Mesenchymal stem cell (in vitro differentiated cells and primary cell): ENCODE results near the gene LYSMD4.
A peak's percentile ranks its signal among the peaks of the same experiment; 100 is the strongest.

ENCODE experiments used
- DNase-seq: peaks from one replicate; pipeline ENCODE4 v3.0.0-alpha.2; 2013
- H2AFZ ChIP-seq: one replicate; pipeline ENCODE4 v1.6.1; 2013; ENCODE audit warnings: low read depth, mild to moderate bottlenecking, control low read depth, inconsistent platforms, low read length, moderate library complexity
- H2AK5ac ChIP-seq: 2 replicates; pipeline ENCODE4 v1.6.1; 2013; ENCODE audit warnings: low read length, moderate library complexity, mild to moderate bottlenecking, inconsistent platforms; ENCODE audit not compliant: severe bottlenecking
- H2BK120ac ChIP-seq: one replicate; pipeline ENCODE4 v1.6.1; 2013; ENCODE audit warnings: low read depth, mild to moderate bottlenecking, inconsistent platforms, low read length, moderate library complexity
- H2BK12ac ChIP-seq, 2 experiments: one replicate each; pipeline ENCODE4 v1.6.1; 2013; ENCODE audit warnings: inconsistent platforms in 2 of 2, low read length in 2 of 2, mild to moderate bottlenecking in 2 of 2, moderate library complexity in 2 of 2, control low read depth in 1 of 2
- H2BK15ac ChIP-seq: one replicate; pipeline ENCODE4 v1.6.1; 2013; ENCODE audit warnings: mild to moderate bottlenecking, low read depth, inconsistent platforms; ENCODE audit not compliant: poor library complexity, severe bottlenecking
- H2BK5ac ChIP-seq: 2 replicates; pipeline ENCODE4 v1.6.1; 2013; ENCODE audit warnings: low read depth, mild to moderate bottlenecking, low read length, control low read depth, inconsistent platforms; ENCODE audit not compliant: poor library complexity, severe bottlenecking
- H3K14ac ChIP-seq, 2 experiments: one replicate each; pipeline ENCODE4 v1.6.1; 2013; ENCODE audit warnings: inconsistent platforms in 2 of 2, low read length in 2 of 2, control low read depth in 1 of 2, mild to moderate bottlenecking in 1 of 2, moderate library complexity in 1 of 2
- H3K18ac ChIP-seq, 2 experiments: one replicate each; pipeline ENCODE4 v1.6.1; 2013; ENCODE audit warnings: inconsistent platforms in 2 of 2, low read length in 2 of 2, control low read depth in 1 of 2, low read depth in 1 of 2, mild to moderate bottlenecking in 1 of 2
- H3K23ac ChIP-seq, 2 experiments: one replicate each; pipeline ENCODE4 v1.6.1; 2013; ENCODE audit warnings: inconsistent platforms in 2 of 2, low read length in 2 of 2, mild to moderate bottlenecking in 2 of 2, moderate library complexity in 2 of 2, control low read depth in 1 of 2
- H3K27ac ChIP-seq: 2 replicates; pipeline ENCODE4 v1.5.1; 2013; ENCODE audit warnings: mild to moderate bottlenecking, moderate library complexity, low read length, control low read depth, inconsistent platforms; ENCODE audit not compliant: poor library complexity, severe bottlenecking
- H3K27me3 ChIP-seq, 2 experiments: 2 replicates each; pipeline versions ENCODE4 v1.6.1 to v1.7.0; 2013; ENCODE audit warnings: low read length in 2 of 2, mild to moderate bottlenecking in 2 of 2, moderate library complexity in 2 of 2, control low read depth in 1 of 2, inconsistent platforms in 1 of 2; ENCODE audit not compliant: control insufficient read depth in 1 of 2, insufficient read depth in 1 of 2
- H3K36me3 ChIP-seq, 2 experiments: 2 replicates each; pipeline versions ENCODE4 v1.6.1 to v1.7.0; 2013; ENCODE audit warnings: low read length in 2 of 2, control low read depth in 1 of 2, inconsistent platforms in 1 of 2, low read depth in 1 of 2, mild to moderate bottlenecking in 1 of 2; ENCODE audit not compliant: insufficient read depth in 2 of 2, control insufficient read depth in 1 of 2
- H3K4ac ChIP-seq, 2 experiments: one replicate each; pipeline ENCODE4 v1.6.1; 2013; ENCODE audit warnings: inconsistent platforms in 2 of 2, low read length in 2 of 2, mild to moderate bottlenecking in 2 of 2, moderate library complexity in 2 of 2, control low read depth in 1 of 2, low read depth in 1 of 2
- H3K4me1 ChIP-seq: 2 replicates; pipeline ENCODE4 v1.6.1; 2013; ENCODE audit warnings: low read depth, low read length, control low read depth; ENCODE audit not compliant: control insufficient read depth, insufficient read depth
- H3K4me2 ChIP-seq: 2 replicates; pipeline ENCODE4 v1.6.1; 2013; ENCODE audit warnings: low read length, mild to moderate bottlenecking, inconsistent platforms; ENCODE audit not compliant: poor library complexity, severe bottlenecking
- H3K4me3 ChIP-seq, 2 experiments: 2 replicates each; pipeline versions ENCODE4 v1.5.1 to v1.7.0; 2013; ENCODE audit warnings: low read length in 2 of 2, mild to moderate bottlenecking in 2 of 2, control low read depth in 1 of 2, low read depth in 1 of 2; ENCODE audit not compliant: insufficient read depth in 1 of 2
- H3K79me1 ChIP-seq: replicated peaks from 2 replicates; pipeline ENCODE4 v1.6.1; 2013; ENCODE audit warnings: mild to moderate bottlenecking, control low read depth, low read length, inconsistent platforms; ENCODE audit not compliant: poor library complexity, severe bottlenecking
- H3K9ac ChIP-seq: 2 replicates; pipeline ENCODE4 v1.7.0; 2013; ENCODE audit warnings: mild to moderate bottlenecking, low read length, moderate library complexity
- H3K9me3 ChIP-seq: 2 replicates; pipeline ENCODE4 v1.7.0; 2013; ENCODE audit warnings: mild to moderate bottlenecking, low read length; ENCODE audit not compliant: control insufficient read depth
- H4K8ac ChIP-seq: one replicate; pipeline ENCODE4 v1.6.1; 2013; ENCODE audit warnings: inconsistent platforms, mild to moderate bottlenecking, low read length, moderate library complexity
- H4K91ac ChIP-seq: one replicate; pipeline ENCODE4 v1.6.1; 2013; ENCODE audit warnings: mild to moderate bottlenecking, low read length, inconsistent platforms
- WGBS: methylation state at CpG from one replicate; pipeline ENCODE4 v1.1.7; 2013; ENCODE audit warnings: mixed read lengths; 5-methylcytosine and 5-hydroxymethylcytosine counted together

Gene LYSMD4

DNA sequence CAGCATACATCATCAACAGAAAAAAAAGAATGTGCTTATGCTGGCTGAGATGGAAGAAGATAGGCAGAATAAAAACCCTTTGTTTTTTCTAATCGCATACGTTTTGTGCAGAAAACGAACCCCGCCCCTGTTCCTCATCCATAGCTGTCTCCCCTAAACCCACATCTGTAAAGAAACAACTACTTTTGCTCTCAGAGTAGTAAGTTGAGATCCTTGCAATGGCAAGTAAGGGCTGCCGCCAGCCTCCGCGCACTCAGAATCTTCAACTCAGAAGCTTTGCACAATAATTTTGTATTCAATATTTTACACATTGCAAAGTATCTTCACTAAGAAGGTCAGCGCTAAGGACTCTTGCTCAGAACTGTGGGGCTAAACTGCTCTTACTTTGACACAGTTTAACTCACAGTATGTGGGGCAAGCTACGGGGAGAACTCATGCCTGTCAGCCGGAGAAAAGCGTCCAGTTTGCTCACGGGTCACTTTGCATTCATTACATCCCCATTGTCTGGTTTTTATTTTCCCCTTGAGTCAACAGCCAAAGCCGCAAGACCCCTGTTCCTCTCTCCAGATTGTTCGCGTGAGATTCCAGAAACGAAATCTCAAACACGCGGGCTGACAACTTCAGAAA, 1.0 kb downstream of the LYSMD4 start:
- peak overlapping the region; percentile 79 for H3K4me2 ChIP-seq
- H4K8ac ChIP-seq = no peak overlapping the region
- H2AFZ ChIP-seq = no peak overlapping the region
- H3K9me3 ChIP-seq = no peaks in the 10 kb centered on the region
- no peaks in the 10 kb centered on the region for H3K27me3 ChIP-seq
- DNase-seq = peak; percentile 41
- H3K23ac ChIP-seq = no peak overlapping the region
- H3K4ac ChIP-seq = no peak overlapping the region
- peak overlapping the region; percentile 87 for H3K9ac ChIP-seq
- H3K14ac ChIP-seq = no peak overlapping the region
- no peak overlapping the region for H4K91ac ChIP-seq
- WGBS = 12% methylated on average over 18 of the region's 18 CpGs
- no peak overlapping the region for H2BK120ac ChIP-seq
- H2BK12ac ChIP-seq = no peak overlapping the region
- no peak overlapping the region for H2AK5ac ChIP-seq
- H2BK15ac ChIP-seq = no peak overlapping the region
- peaks cover 24% of the 10 kb centered on the region for H3K79me1 ChIP-seq
- peaks cover 23 to 37% of the 10 kb centered on the region in 2 experiments for H3K36me3 ChIP-seq
- H3K4me1 ChIP-seq = peaks cover 7% of the 10 kb centered on the region
- no peak overlapping the region for H3K18ac ChIP-seq
- H3K27ac ChIP-seq = no peak overlapping the region
- no peak overlapping the region for H2BK5ac ChIP-seq
- H3K4me3 ChIP-seq = peak overlapping the region; percentile 80 to 94

DNA sequence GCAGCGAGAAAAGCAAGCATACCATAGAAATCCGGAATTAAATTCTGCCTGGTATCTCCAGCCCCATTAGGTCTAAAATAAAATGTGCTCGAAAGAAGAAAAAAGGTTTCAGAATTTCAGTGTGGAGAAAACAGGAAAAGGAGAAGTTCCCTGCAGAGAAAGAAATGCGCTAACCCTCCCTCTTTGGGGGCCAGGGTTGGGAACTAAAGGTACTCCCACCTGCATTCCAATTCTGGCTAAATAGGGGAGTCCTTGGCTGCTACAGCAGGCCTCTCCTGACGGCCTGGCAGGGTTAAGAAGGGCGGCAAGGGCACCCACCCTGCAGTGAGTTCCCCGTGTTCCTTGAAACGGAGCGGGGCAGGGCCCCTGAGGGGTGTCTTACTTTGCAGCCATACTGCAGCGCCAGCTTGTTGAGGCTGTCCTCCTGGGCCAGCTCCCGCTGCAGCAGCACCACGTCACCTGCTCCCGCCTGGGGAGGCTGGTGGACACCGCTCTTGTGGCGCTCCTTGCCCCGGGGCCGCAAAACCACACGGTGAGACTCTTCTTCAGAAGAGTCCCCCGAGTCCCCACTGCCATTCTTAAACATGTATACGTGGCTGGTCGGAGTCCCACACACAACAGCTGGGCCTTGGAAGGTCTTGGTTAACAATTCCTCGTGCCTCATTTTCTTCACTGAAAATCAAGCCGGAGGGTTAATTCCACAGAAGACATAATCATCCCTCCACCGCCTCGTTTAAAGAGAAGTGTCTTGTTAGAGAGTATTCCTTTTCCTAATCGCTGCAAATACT, 1.7 kb downstream of the LYSMD4 start:
- H2BK5ac ChIP-seq = no peak overlapping the region
- peaks cover 23 to 41% of the 10 kb centered on the region in 2 experiments for H3K36me3 ChIP-seq
- no peak overlapping the region for H2BK15ac ChIP-seq
- H2BK12ac ChIP-seq = peak overlapping the region in 1 of 2 experiments; percentile 50
- peak overlapping the region in 1 of 2 experiments; percentile 64 for H3K23ac ChIP-seq
- peak overlapping the region; percentile 79 for H3K4me2 ChIP-seq
- H3K27ac ChIP-seq = no peak overlapping the region
- no peak overlapping the region for H4K91ac ChIP-seq
- no peaks in the 10 kb centered on the region for H3K9me3 ChIP-seq
- H2AK5ac ChIP-seq = no peak overlapping the region
- 70% methylated on average over 21 of the region's 26 CpGs for WGBS
- no peak overlapping the region for H2BK120ac ChIP-seq
- H3K4me3 ChIP-seq = peak overlapping the region; percentile 38 to 80
- H3K4ac ChIP-seq = no peak overlapping the region
- peak overlapping the region in 1 of 2 experiments; percentile 21 for H3K14ac ChIP-seq
- H4K8ac ChIP-seq = no peak overlapping the region
- peak overlapping the region; percentile 87 for H3K9ac ChIP-seq
- H3K27me3 ChIP-seq = no peaks in the 10 kb centered on the region
- H3K18ac ChIP-seq = no peak overlapping the region
- DNase-seq = peak; percentile 13
- H3K79me1 ChIP-seq = peaks cover 24% of the 10 kb centered on the region
- peaks cover 7% of the 10 kb centered on the region for H3K4me1 ChIP-seq
- H2AFZ ChIP-seq = no peak overlapping the region

DNA sequence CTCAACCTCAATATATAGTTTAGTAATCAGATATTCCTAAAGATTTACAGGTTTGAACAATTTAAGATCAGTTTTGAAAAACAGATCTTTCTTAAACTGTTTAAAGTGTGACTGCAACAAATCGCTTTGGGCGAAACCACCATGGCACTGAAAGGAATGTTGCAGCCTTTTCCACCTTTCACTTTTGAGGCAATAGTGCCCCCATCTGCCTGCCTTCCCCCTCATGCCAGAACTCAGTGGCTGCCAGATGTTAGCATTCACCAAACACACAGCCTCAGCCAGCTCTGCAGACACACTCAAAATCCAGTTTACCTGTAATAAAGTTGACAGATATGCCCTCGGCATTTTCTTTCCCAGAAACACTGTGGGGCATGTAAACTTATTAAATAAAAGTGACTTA, 3.3 kb downstream of the LYSMD4 start:
- Histone ChIP-seq H3K4ac (no peak overlapping the region), H2BK15ac (no peak overlapping the region), H3K18ac (no peak overlapping the region), H4K8ac (no peak overlapping the region), H2BK5ac (no peak overlapping the region), H4K91ac (no peak overlapping the region), H3K27me3 (no peaks in the 10 kb centered on the region), H3K79me1 (peaks cover 28% of the 10 kb centered on the region), H3K14ac (no peak overlapping the region), H3K4me3 (peak overlapping the region in 1 of 2 experiments; percentile 80), H3K36me3 (peaks cover 27 to 51% of the 10 kb centered on the region in 2 experiments), H3K27ac (no peak overlapping the region), H2AK5ac (no peak overlapping the region), H2BK120ac (no peak overlapping the region), H3K4me2 (no peak overlapping the region), H3K4me1 (peaks cover 7% of the 10 kb centered on the region), H3K9me3 (no peaks in the 10 kb centered on the region), H3K9ac (peak overlapping the region; percentile 87), H3K23ac (no peak overlapping the region), H2BK12ac (no peak overlapping the region), H2AFZ (no peak overlapping the region)
- peak; percentile 52 for DNase-seq
- 84% methylated on average over 2 of the region's 3 CpGs for WGBS

DNA sequence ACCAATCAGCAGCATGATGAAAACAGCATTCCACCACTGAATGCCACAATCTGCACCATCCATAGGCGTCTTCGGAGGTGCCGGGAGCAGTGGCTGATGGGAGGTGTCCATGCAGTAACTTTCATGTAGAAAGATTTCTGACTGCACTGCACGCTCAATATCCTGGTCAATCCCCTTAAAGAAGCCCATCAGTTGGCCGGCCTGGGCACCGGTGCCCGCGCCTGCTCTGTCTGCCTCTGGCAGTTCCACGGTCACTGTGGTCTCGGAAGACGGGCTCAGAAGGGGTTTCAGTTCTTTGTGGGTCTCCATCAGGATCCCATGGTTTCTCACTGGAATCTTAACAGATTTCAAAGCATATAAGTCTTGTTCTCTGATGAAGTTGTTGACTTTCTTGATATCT, 3.9 kb downstream of the LYSMD4 start:
- H3K4me1 ChIP-seq = peaks cover 7% of the 10 kb centered on the region
- 97% methylated on average over 9 of the region's 11 CpGs for WGBS

More for the DNA sequence above, 3.9 kb downstream of the LYSMD4 start:
- Histone ChIP-seq H3K27me3 (no peaks in the 10 kb centered on the region), H3K18ac (no peak overlapping the region), H4K91ac (no peak overlapping the region), H3K4ac (no peak overlapping the region), H3K79me1 (peaks cover 28% of the 10 kb centered on the region), H2BK15ac (no peak overlapping the region), H3K36me3 (peaks cover 30 to 55% of the 10 kb centered on the region in 2 experiments), H4K8ac (no peak overlapping the region), H3K4me2 (no peak overlapping the region), H3K9me3 (no peaks in the 10 kb centered on the region), H2AFZ (no peak overlapping the region), H3K4me3 (no peak overlapping the region), H2BK120ac (no peak overlapping the region), H2AK5ac (no peak overlapping the region), H3K9ac (peak overlapping the region; percentile 87), H2BK12ac (no peak overlapping the region), H2BK5ac (no peak overlapping the region), H3K14ac (no peak overlapping the region), H3K23ac (no peak overlapping the region), H3K27ac (no peak overlapping the region)
- no peak for DNase-seq
